HepG2 (cell line): ENCODE measurements around the gene ARHGAP19. TPM values are rescaled to one million over a fixed set of nuclear protein-coding genes. Genes with fewer than 3 reads are reported as not detected.

Experiments used
- CBX2 ChIP-seq, 2 experiments: fragments of 200-600 bp in 1 of 2; sonication (generic); formaldehyde crosslinking in 1 of 2; IDR thresholded peaks; 2 replicates each; pipeline versions ENCODE4 v1.7.0 to v1.8.1; 2018 to 2022; ENCODE audit warnings: low read depth in 2 of 2, low read length in 1 of 2, mild to moderate bottlenecking in 1 of 2, missing genetic modification reagents in 1 of 2
- CSRNP2 ChIP-seq: sonication (generic); formaldehyde crosslinking; conservative IDR thresholded peaks from 2 replicates; pipeline ENCODE4 v1.8.0; 2022; ENCODE audit warnings: low read depth, missing genetic modification reagents
- ELF4 ChIP-seq: sonication (generic); formaldehyde crosslinking; IDR thresholded peaks from 2 replicates; pipeline ENCODE4 v1.5.0; 2020; ENCODE audit warnings: missing genetic modification reagents, mild to moderate bottlenecking, moderate library complexity, borderline replicate concordance
- GLMP ChIP-seq: sonication (generic); formaldehyde crosslinking; IDR thresholded peaks from 2 replicates; pipeline ENCODE4 v1.9.0; 2021; ENCODE audit warnings: missing genetic modification reagents, mild to moderate bottlenecking, borderline replicate concordance
- HNF1A ChIP-seq, 2 experiments: sonication (generic) in 1 of 2; formaldehyde crosslinking in 1 of 2; IDR thresholded peaks; 2 replicates each; pipeline versions ENCODE4 v1.4.0 to v1.6.1; 2016 to 2020; ENCODE audit warnings: borderline replicate concordance in 1 of 2, low read depth in 1 of 2, mild to moderate bottlenecking in 1 of 2, missing genetic modification reagents in 1 of 2
- HNF1B ChIP-seq: sonication (generic); formaldehyde crosslinking; IDR thresholded peaks from 2 replicates; pipeline ENCODE4 v1.5.1; 2020; ENCODE audit warnings: mild to moderate bottlenecking, moderate library complexity, missing genetic modification reagents
- KDM2A ChIP-seq: sonication (generic); formaldehyde crosslinking; IDR thresholded peaks from 2 replicates; pipeline ENCODE4 v1.4.0; 2020; ENCODE audit warnings: low read depth, missing genetic modification reagents, borderline replicate concordance
- NR0B2 ChIP-seq: sonication (generic); formaldehyde crosslinking; IDR thresholded peaks from 2 replicates; pipeline ENCODE4 v1.4.0; 2020; ENCODE audit warnings: mild to moderate bottlenecking, missing genetic modification reagents
- PCBP1 ChIP-seq: fragments of 200-400 bp; formaldehyde crosslinking; IDR thresholded peaks from 2 replicates; pipeline ENCODE4 v1.6.1; 2017; ENCODE audit warnings: mild to moderate bottlenecking, low read depth, low read length, borderline replicate concordance
- SMAD9 ChIP-seq: sonication (generic); formaldehyde crosslinking; IDR thresholded peaks from 2 replicates; pipeline ENCODE4 v1.5.1; 2020; ENCODE audit warnings: mild to moderate bottlenecking, missing genetic modification reagents
- SP1 ChIP-seq, 2 experiments: fragments of 450-650 bp in 1 of 2; sonication (generic) in 1 of 2; formaldehyde crosslinking in 1 of 2; IDR thresholded peaks; 2 replicates each; pipeline versions ENCODE4 v1.4.0 to v1.6.1; 2016 to 2020; ENCODE audit warnings: missing genetic modification reagents in 1 of 2
- ZFP36L2 ChIP-seq: sonication (generic); formaldehyde crosslinking; IDR thresholded peaks from 2 replicates; pipeline ENCODE4 v1.4.0; 2020; ENCODE audit warnings: missing genetic modification reagents
- ZNF331 ChIP-seq: sonication (generic); formaldehyde crosslinking; IDR thresholded peaks from 2 replicates; pipeline ENCODE4 v1.4.0; 2020; ENCODE audit warnings: missing genetic modification reagents
- ZSCAN22 ChIP-seq: sonication (generic); formaldehyde crosslinking; IDR thresholded peaks from 2 replicates; pipeline ENCODE4 v1.4.0; 2020; ENCODE audit warnings: mild to moderate bottlenecking, missing genetic modification reagents
- ZSCAN5A ChIP-seq: sonication (generic); formaldehyde crosslinking; IDR thresholded peaks from 2 replicates; pipeline ENCODE4 v1.8.0; 2022; ENCODE audit warnings: mild to moderate bottlenecking, missing genetic modification reagents, borderline replicate concordance
- polyA plus RNA-seq, 8 experiments: library from polyadenylated mRNA; depleted of rRNA in 3 of 8; stranded (reverse) in 7 of 8; unstranded in 1 of 8; fragments of >200 nt; fragmentation: Illumina TruSeq in 4 of 8; extraction: Trizol in 4 of 8; gene quantifications; 2 replicates each; pipeline versions ENCODE4 v1.2.1 to v1.2.3, GENCODE V29; 2011 to 2016; ENCODE audit warnings: low read depth in 4 of 8, missing spikeins in 1 of 8, mixed read lengths in 1 of 8; ENCODE audit not compliant: insufficient read depth in 1 of 8
- total RNA-seq, 5 experiments: library from RNA; depleted of rRNA; stranded (reverse); fragments of >200 nt; fragmentation: Illumina TruSeq; extraction: Trizol; gene quantifications; 2 replicates each; pipeline ENCODE4 v1.2.3, GENCODE V29; 2016; ENCODE audit warnings: low read depth in 1 of 5

The ARHGAP19 gene
- total and polyA plus RNA-seq, 2 of the 13 experiments (the other 11 are each of a cell fraction or from before 2014, with no cell fraction given): 7.6 to 10.0 TPM

- TF ChIP-seq NR0B2: no peak
- TF ChIP-seq ZSCAN22 (CRISPR knock-in tag): no peak
- TF ChIP-seq CBX2 (IDR thresholded peaks at IDR 0.05; ENCODE audit: low read depth, low read length): no peak
- TF ChIP-seq CBX2 (CRISPR knock-in tag; IDR thresholded peaks at IDR 0.05; ENCODE audit: low read depth): no peak
- no peak for TF ChIP-seq HNF1B
- peak; percentile 65; the same call in 1 of the 2 replicates for TF ChIP-seq KDM2A
- no peak for TF ChIP-seq ELF4 (CRISPR knock-in tag)
- TF ChIP-seq PCBP1: peak; percentile 21; the same call in 1 of the 2 replicates
- no peak for TF ChIP-seq HNF1A (IDR thresholded peaks at IDR 0.05; ENCODE audit: low read depth)
- TF ChIP-seq HNF1A (CRISPR knock-in tag; IDR thresholded peaks at IDR 0.05; ENCODE audit: borderline replicate concordance): peak; percentile 67; the same call in 1 of the 2 replicates
- TF ChIP-seq SMAD9 (CRISPR knock-in tag): no peak
- TF ChIP-seq CSRNP2 (CRISPR knock-in tag): no peak
- peak; percentile 54; the same call in 1 of the 2 replicates for TF ChIP-seq ZNF331
- TF ChIP-seq GLMP: no peak
- no peak for TF ChIP-seq SP1 (IDR thresholded peaks at IDR 0.05)
- TF ChIP-seq SP1 (CRISPR knock-in tag; IDR thresholded peaks at IDR 0.05): peak; percentile 34; the same call in 1 of the 2 replicates
- no peak; the same call in 1 of the 2 replicates for TF ChIP-seq ZFP36L2 (CRISPR knock-in tag)
- peak; percentile 69; the same call in 1 of the 2 replicates for TF ChIP-seq ZSCAN5A
Observed at GRCh38 chr10:97334370-97335175, 42.1 kb upstream of the ARHGAP19 start, which contains the start of gene FRAT2 (continued).
